WTC11 (cell line): ENCODE data around the gene NTN4.

Experiments
- CTCF ChIP-seq: fragments of 200-600 bp; IDR thresholded peaks from 2 replicates; pipeline ENCODE4 v1.8.0; 2022; ENCODE audit warnings: antibody characterized with exemption
- HMGA2 ChIP-seq: fragments of 250-450 bp; sonication (Bioruptor Pico); IDR thresholded peaks from 2 replicates; pipeline ENCODE4 v1.4.0; 2021; ENCODE audit warnings: mild to moderate bottlenecking, moderate library complexity
- RELA ChIP-seq: sonication (generic); formaldehyde crosslinking; IDR thresholded peaks from 2 replicates; pipeline ENCODE4 v1.8.1; 2022; ENCODE audit warnings: missing genetic modification reagents, mild to moderate bottlenecking, borderline replicate concordance

- TF ChIP-seq HMGA2 (CRISPR knock-in tag) (no peak), RELA (CRISPR knock-in tag) (no peak), CTCF (no peak)
Observed at GRCh38 chr12:95648990-95649791, 141.4 kb downstream of the NTN4 start.
